Astrocyte of the hippocampus (primary cell): Measurements from ENCODE around the gene TMEM196.

Experiments
- DNase-seq: peaks from one replicate; pipeline ENCODE4 v3.0.0; 2011; ENCODE audit warnings: low read depth, low spot score

TMEM196 gene

DNA sequence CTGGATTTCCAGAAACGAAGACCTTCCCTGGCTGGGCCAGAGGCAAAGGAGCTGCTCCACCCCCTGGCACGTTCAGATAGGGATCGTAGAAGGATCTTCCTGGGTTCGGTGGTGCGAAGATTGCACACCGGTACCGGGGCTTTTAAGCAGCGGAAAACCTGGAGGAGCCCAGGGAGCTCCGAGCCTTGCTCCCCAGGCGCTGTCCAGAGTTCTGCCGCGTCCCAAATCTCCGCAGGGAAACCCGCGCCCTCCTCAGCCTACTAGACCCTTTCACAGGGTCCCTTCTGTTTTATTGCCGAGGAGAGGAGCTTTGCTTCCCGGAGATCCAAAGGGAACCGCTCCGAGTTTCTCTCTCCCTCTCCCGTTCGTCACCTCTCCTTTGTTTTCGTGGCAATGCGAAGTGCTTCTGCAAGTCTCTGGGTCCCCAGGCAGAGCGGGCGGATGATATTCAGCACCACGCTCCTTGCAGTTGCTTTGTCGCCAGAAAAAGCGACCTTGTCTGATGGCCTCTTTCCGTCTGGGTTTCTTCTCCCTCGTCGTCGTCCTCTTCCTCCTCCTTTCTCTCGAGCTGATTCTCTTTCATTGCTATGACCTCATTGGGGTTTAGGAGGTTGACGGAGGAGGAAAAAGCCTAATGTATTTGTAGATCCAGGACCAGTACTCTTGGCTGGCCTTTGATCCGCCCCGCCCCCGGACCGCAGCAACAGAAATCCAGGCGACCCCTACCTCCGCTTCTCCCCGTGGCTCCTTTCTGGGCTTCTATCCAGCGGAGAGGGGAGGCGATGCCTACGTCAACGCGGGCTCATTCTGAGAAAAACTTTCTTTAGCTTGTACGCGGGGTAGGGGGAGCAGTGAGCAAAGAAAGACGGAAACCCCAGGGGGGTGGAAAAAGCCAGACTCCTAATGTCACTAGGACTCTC is at the start of gene TMEM196:
Gene TMEM196, minus strand, starts transcription at position 777 of the 920 bp plus-strand sequence. CDS start 921 bp downstream, outside the sequence.
- peak; percentile 84 for DNase-seq

DNA sequence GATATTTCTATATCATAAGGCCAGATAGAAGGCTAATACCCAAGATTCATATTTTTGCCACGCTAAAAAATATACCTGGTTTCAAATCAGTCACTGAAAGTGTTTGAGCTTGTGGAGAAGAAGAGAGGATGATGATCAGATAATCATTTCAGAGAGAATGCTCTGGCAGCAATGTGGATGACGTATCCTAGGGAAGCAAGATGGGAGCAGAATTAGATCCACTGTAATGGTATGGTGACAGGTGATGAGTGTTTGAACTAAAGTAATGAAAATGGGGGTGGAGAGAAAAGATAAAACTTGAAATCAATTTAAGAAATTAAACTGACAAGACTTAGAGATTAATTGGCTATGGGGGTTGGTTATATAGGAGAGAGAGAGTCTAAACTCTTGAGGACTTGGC is 42.7 kb upstream of the TMEM196 start:
- no peak for DNase-seq

DNA sequence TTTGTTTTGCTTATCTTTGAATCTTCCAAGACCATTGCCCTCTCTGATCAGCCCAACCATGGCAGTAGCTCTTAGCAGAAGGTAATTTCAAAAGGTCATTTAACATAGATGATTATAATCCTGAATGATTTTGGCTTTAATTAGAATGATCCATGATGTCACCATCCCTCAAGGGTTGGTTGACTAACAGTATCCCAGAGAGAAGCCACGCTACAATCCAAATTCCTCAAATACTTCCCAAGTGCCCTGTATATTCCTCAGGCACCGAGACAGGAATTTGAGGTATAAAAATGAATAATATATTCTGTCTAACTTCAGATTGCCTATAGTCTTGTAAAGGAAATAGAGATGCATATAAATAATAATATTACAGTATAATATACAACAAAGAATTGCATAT is 42.1 kb upstream of the TMEM196 start:
- peak; percentile 42 for DNase-seq

DNA sequence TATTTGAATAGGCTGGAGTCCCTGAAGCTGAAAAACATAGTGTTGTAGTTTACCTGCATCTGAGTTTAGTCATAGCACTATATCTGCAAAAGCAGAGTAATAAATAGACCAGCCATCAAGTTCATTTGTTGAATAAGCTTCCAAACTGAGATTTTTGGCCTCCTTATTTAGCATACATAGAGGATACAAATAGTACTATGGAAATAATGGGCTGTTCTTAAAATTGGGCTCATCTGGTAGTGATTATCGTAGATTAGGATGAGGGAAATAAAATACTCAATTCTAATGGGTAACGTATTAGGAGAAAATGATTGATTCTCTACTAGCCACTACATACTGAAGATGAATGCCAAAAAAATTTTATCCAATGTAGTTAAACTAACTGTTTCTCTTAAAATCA is 41.4 kb upstream of the TMEM196 start:
- DNase-seq = no peak

DNA sequence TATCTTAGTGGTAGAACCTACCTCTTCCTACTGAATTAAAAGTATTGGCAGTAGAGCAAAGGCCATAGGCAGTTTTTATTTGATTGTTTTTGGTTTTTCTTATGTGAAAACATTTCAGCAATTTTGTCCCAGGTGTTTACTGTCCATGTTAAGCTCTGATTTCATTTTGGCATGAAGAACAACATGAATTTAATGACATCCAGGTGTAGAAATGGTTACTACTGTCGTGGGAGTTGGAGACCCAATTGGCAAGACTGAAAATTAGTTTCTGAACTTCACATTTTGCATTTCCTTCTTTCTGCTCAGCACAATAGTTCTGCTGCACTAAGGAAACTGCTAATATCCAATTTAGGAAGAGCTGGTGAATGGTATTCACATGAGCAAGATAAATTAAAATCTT is 38.0 kb upstream of the TMEM196 start:
- no peak for DNase-seq

DNA sequence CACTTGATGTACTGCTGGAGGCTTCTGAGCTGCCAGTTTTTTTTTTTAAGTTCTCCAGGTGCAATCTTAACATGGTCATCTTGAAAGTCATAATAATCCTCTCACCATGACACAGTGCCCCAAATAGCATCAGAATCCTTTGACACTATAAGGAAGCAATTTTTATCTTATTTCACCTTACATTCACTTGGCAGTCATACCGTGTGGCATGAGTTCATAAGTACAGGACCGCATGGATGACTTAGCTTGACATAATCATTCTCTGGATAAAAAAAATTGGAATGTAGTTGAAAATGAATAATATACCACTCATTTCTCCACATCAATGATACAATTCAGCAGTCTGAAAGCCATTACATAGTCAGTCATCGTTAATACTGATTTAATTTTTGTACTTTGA is 25.6 kb upstream of the TMEM196 start:
- no peak for DNase-seq

DNA sequence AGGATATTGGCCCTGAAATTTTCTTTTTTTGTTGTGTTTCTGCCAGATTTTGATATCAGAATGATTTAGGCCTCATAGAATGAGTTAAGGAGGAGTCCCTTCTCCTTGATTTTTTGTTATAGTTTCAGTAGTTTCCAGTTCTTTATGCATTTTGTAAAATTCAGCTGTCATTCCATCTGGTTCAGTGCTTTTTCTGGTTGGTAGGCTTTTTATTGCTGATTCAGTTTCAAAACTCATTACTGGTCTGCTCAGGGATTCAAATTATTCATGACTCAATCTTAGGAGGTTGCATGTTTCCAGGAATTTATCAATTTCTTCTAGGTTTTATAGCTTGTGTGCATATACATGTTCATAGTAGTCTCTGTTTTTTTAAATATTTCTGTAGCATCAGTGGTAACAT is 10.1 kb upstream of the TMEM196 start:
- no peak for DNase-seq

DNA sequence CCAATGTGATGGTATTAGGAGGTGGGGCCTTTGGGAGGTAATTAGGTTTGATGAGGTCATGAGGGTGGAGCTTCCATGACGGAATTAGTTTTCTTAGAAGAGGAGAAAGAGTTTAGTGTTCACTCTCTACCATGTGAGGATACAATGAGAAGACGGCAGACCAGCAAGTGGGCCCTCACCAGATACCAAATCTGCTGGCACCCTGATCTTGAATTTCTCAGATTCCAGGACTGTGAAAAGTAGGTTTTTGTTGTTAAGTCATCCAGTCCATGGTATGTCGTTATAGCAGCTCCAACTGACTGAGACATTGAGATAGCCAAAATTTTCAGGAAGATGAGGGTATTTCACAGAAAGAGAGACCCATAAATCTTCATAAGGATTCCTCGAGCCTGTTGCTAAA is 3.6 kb upstream of the TMEM196 start:
- DNase-seq = no peak

DNA sequence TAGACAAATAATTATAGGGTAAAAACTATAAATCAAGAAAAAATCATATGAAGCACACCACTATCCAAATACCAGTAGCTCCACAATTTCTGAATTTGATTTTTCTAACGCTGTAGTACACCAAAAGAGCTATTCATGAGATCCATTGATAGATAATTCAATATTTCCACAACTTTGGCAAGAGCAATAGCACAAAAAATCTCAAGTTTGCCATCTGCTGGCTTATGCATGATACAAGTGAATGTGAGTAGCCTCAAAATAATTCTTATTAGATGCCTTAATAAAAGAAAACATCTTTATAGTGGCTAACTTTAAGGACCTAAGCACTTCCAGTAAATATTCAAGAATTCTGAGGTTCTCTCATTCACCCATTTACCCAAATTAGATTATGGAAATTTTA is 2.2 kb upstream of the TMEM196 start:
- DNase-seq = no peak

DNA sequence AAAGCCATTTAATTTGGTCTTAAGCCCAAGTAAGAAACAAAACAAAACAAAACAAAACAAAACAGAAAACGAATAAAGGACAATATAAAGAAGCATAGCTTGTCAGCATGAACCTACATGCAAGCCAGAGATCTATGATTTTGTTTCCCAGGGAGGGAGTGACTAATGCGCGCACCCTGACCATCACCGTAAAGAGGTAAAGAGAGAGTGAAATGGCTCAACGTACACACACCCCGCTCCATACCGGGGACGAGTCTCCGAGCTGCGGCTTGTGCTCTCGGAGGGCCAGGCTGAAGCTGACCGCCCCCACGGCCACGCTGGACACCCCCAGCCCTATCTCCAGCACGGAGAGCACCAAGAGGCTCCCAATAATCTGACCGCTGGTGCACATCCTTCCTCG is 1.1 kb downstream of the TMEM196 start:
- peak; percentile 7 for DNase-seq

DNA sequence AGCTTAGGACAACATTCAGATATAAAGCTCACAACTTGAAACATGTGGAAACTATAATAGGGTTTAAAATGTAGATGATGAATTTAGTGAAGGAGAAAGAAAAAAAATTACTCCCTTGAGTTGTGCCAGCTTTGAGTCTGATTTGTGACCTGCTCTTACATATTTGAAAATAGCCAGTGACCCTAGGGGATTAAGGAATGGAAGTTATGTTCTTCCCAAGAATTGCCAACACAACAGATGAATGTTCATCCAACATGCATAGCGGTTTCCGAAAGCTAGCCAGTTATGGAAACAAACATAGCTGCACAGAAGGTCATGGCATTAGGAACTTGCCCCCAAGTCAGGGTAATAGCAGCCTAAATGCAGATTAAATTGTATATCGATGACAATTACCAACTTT is 10.8 kb downstream of the TMEM196 start:
- no peak for DNase-seq

DNA sequence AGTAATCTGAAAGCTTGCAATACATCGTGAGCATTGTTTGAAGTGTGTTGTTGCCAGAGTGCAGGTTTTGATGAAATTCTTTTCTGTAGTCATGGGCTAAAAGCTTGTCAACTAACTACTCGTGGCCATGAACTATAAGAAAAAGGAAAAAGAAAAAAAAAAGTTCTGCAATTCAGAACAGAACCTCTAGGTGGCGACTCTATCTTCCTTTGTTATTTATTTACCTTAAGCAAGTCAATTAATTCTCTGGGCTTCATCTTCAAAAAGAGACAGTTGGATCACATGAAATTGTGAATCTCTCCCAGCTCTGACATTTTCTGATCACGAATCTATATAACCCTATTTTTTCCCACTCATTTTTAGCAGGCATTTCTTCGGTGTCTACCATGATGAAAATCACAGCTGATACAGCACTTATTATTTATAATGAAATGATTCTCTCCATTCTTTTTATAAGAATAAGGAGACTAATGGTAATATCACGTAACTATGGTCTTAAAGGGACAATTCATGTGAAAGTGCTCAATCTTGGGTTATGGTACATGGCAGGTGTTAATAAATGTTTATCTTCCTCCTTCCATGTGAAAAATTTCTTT is 18.8 kb downstream of the TMEM196 start:
- peak; percentile 49 for DNase-seq

DNA sequence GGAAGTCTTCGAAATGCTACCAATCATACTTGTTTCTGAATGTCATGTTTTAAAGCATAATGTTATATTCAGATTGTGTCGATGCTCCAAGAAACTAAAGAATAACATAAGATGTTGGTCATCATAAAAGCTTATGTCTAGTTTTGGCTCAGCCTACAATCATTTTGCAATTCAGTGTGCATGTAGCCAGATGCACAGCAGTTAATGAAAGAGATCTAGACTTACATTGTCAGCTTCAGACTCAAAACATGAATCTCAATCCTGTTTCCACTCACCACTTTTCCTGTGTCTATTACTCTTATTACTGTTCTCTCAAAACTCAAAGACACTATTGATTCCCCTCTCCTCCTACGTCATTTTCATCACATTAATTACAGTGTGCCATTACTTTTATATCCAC is 21.4 kb downstream of the TMEM196 start:
- no peak for DNase-seq

DNA sequence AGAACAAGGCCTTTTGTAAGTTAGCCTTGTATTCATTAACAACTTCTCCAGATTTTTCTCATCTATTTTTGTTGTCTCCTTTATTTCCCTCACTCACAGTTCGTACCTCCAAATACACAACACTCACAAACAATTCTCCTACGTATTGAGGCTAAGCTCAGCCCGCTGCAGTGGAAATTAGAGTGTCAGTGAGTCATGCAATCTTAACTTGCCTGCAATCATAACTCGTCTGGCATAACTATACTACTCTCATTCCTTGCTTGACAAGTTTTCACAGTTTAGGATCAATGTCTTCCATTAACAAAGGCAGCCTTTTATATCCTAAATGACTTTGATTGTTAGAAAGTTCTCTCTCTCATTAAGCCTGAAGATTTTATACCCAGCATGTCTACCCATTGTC is 23.8 kb downstream of the TMEM196 start:
- DNase-seq = peak; percentile 45

DNA sequence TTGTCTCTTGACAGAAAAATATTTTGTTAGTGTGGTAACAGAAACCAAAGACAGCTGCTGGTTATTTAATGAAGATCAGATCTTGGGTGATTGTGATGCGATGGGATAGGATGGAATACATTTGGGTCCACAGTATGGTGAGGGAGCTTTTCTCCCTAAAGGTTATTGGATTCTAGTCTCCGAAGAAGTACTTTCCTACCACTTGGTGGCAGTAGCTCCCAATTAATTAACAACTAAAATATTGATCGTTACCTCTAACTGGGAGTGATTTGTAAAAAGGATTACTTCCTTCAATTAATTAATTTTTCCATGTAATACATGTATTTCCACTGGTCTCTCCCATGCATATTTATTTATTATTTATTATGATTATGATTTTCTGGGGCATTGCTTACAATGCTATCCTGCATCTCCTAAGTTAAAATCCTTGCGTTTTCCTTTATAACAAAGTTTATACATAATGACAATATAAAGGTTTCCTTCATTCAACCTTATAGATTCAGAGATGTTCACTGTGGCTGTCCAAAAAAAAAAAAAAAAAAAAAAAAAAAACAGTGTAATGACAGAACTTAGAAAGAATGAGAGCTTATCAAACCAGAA is 25.6 kb downstream of the TMEM196 start:
- DNase-seq = peak; percentile 58

DNA sequence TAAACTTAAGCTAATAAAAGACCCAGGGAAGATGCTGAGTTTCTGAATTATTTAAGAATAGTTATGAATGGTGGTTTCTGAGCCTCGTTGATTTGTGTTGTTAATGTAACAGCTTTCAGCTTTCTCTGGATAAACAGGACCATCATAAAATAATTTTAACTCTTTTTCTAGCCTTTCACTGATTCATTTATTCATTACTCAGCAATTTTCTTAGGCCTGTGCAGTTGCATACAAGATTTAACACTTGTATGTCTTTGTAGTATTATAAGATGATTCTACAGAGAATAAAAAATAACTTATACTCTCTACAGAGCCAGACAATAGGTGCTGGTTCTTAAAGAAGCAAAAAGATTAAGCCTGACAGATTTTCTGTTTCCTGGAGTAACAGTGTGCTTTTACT is 29.3 kb downstream of the TMEM196 start:
- no peak for DNase-seq

DNA sequence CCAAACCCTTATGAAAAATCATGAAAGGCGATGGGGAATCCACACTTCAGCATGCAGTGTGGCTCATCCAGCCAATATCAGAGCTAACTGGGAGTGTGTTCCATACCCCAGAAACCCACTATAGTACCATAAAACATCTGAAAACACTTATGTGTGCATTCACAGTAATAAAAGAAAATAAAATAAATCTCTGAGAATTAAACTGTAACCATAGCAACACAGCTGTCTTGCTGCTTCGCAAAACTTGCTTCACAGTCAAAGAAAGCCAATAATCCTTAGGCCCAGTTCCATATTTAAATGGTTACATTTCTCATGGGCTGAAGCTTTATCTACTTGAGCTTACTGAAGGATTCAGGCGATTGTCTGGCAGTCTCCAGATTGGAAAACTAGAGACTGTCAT is 44.7 kb downstream of the TMEM196 start:
- no peak for DNase-seq

DNA sequence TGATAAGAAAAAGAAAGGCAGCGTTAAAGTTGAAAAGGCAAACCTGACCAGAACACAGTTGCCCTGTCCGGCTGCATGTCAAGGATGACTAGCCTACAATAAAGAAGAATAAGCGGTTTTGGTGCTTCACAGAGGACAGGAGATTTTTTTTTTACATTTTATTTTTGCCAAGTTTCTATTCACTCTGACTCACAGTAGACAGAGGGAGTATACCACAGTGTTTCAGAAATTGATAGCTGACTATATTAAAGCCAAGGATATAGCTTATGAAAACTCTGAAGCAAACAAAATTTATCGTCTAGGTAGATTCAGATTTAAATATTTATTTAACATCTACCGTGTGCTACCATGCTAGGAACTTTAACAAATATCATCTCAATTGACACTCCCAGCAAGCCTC is 47.6 kb downstream of the TMEM196 start:
- DNase-seq = no peak

DNA sequence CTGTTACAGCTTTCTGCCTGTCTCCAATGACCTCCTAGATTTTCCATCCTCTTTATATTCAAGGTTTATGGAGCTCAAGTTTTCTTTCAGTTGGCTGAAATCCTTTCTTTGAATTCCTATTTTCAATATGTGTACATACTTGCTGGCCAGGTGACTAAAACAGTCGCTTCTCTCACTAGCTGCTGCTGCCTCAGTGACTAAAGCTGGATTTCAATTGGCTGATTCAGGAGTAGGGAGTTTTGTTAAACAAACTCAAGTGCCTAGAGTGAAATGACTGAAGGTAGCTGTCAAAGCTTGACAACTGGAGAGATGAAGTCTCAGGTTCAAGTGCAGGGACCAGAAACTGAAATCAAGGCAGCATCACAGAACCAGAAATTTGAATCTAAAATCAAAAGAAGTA is 57.9 kb downstream of the TMEM196 start:
- DNase-seq = no peak

DNA sequence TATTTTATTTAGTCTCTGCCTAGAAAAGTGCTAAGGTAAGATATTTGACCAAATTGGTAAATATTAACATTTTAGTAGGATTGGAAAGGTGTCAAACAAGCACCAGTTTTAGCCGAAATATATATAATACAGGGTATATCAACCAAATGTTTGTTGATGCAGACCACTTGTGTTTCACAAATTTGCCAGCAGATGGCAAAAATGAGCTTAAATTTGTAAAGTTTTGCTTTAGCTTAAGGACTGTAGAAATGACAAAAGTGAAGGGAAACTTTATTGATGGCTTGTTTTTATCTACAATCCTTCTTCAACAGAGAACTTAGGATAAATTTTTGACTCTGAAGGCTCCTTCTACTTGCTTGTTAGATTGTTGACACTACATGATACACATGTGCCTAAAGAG is 59.7 kb downstream of the TMEM196 start:
- peak; percentile 66 for DNase-seq

DNA sequence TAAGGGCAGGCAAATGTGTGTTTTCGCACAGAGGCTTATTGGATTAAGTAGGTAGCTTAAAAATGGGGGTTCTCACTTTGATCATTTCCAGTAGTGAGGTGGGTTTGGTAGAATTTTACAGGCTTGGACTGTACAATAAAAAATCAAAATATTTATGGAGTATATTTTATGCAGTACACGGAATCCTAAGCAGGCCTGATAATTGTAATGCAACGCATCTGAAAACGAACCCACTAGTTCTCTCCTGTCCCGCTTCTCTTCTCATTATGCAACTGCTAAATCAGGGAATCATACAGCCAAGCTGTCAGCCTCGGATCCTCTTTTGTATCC is 64.2 kb downstream of the TMEM196 start:
- DNase-seq = no peak

DNA sequence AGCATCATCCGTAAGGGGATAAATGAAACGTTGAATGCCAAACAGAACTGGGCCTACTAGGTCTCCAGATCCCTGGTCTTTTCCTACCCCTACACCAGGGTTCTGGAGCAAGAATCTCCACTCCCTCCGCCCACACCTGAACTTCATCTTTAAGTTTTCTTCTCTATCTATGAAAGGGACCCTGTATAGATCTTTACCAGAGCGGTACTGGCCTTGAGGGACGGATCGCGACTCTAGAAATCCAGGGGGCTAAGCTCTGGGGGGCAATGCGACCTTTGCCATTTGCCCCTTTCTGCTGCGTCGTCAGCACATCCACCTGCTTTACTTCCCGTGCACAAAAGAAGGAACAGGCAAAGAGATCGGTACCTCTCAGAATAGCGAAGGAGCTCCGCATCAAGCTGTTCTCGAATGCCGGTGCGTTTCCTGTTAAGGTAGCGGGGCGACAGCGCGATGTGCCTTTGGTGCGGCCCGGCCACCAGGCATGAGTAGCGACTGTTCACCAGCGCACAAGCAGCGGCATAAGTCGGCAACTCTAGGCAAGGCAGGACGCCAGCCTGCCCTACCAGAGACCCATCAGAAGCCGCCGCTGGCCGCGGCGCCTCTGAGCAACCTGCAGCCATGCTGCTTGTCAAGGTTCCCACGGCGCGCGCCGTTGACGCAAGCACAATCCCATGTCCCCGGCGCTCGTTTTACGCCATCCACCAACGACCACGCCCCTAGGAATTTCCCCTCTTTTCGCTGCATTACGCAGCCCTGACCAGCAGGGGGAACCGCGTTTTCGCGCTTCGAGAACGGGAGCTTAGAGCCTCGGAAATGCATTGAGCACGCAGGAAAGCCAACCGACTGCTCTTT is 64.8 kb downstream of the TMEM196 start, which contains the start of gene POLR1F:
Gene POLR1F, minus strand, starts transcription at position 641 of the 852 bp plus-strand sequence. Its CDS starts 21 bp downstream, at position 620.
- peak; percentile 99 for DNase-seq
